Activated B cell treated with CpG ODN at 0.5 μM for 24 hours (primary cell): Measurements from ENCODE around the gene KATNB1. TPM values are rescaled to one million over a fixed set of nuclear protein-coding genes. Genes with fewer than 3 reads are reported as not detected.

Experiments
- ATAC-seq: fragments of 200-7000 bp; cut with Tn5 transposase; one replicate; pipeline ENCODE4 v1.10.0; 2021; ENCODE audit warnings: low read depth, mild to moderate bottlenecking, moderate library complexity
- CTCF ChIA-PET: fragments of 350-600 bp; sonication (Branson Sonifier 250); formaldehyde crosslinking; loops from one replicate; lab custom pipeline; 2021; ENCODE audit warnings: antibody characterized with exemption; lab: Charles Lee
- POLR2A ChIA-PET: fragments of 350-600 bp; sonication (Branson Sonifier 250); formaldehyde crosslinking; loops from one replicate; lab custom pipeline; 2021; ENCODE audit warnings: antibody characterized with exemption; lab: Charles Lee
- DNase-seq: peaks from one replicate; pipeline ENCODE4 v3.0.0; 2022
- H3K27ac Mint-ChIP-seq: one replicate; pipeline ENCODE4 v1.8.0; 2020; ENCODE audit warnings: mixed read lengths
- H3K27me3 Mint-ChIP-seq: one replicate; pipeline ENCODE4 v1.8.0; 2021; ENCODE audit warnings: mixed read lengths
- H3K36me3 Mint-ChIP-seq: one replicate; pipeline ENCODE4 v1.8.0; 2021; ENCODE audit warnings: low read depth, mixed read lengths
- H3K4me1 Mint-ChIP-seq: one replicate; pipeline ENCODE4 v1.8.0; 2021; ENCODE audit warnings: mixed read lengths
- H3K4me3 Mint-ChIP-seq: one replicate; pipeline ENCODE4 v1.8.0; 2020; ENCODE audit warnings: mild to moderate bottlenecking, mixed read lengths
- H3K9me3 Mint-ChIP-seq: one replicate; pipeline ENCODE4 v1.8.0; 2020; ENCODE audit warnings: mixed read lengths
- intact Hi-C: fragments of 100-400 bp; cut with micrococcal nuclease; formaldehyde crosslinking; loops from one replicate; pipeline ENCODE4 v1.15.1; 2024
- total RNA-seq: library from RNA; stranded (reverse); gene quantifications from 2 replicates; pipeline ENCODE4 v1.2.3, GENCODE V29; 2022
- TF ChIP-seq, protein P1 (sequence below): fragments of 200-600 bp; IDR thresholded peaks from one replicate; pipeline ENCODE4 v1.8.0; 2022; ENCODE audit warnings: antibody characterized with exemption, mild to moderate bottlenecking

Gene KATNB1
- total RNA-seq, 1 donor from 2014 or later: 16.8 TPM

DNA sequence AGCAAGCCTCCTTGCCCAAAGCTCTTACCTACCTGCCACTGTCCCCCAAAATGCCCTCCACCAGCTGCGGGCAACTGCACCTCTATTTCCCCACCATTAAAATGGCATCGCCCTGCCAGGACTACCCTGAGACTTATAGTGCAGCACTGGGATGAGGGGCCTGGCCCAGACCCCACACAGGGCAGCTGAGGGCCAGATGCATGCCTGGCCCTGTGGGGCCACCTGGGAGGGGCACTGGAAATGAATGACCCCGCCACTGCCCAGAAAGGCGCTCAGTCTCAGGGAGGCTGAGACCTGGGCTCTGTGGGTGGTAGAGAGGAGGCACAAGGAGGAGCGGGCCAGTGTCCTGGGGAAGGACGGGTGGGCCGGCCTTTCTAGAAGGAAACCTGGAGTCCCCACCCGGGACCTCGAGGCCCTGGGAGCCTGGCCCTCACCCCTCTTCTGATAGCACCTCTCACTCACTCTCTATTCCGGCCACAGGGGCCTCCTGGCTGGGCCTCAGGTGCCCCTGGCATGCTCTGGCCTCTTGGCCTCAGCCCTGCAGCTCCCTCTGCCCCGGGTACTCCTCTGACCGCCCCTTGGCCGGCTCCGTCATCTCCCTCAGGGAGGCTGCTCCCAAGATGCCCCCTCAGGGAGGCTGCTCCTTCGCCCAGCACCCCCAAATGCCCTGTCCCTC lies 26.9 kb downstream of the KATNB1 start:
- ATAC-seq (no peak), DNase-seq (no peak)
- intact Hi-C loops: no loop called here
- TF ChIP-seq, protein P1, sequence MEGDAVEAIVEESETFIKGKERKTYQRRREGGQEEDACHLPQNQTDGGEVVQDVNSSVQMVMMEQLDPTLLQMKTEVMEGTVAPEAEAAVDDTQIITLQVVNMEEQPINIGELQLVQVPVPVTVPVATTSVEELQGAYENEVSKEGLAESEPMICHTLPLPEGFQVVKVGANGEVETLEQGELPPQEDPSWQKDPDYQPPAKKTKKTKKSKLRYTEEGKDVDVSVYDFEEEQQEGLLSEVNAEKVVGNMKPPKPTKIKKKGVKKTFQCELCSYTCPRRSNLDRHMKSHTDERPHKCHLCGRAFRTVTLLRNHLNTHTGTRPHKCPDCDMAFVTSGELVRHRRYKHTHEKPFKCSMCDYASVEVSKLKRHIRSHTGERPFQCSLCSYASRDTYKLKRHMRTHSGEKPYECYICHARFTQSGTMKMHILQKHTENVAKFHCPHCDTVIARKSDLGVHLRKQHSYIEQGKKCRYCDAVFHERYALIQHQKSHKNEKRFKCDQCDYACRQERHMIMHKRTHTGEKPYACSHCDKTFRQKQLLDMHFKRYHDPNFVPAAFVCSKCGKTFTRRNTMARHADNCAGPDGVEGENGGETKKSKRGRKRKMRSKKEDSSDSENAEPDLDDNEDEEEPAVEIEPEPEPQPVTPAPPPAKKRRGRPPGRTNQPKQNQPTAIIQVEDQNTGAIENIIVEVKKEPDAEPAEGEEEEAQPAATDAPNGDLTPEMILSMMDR: no peak
- Mint-ChIP-seq H3K27me3 (no peaks in the 10 kb centered on the region), H3K4me1 (no peaks in the 10 kb centered on the region), H3K36me3 (no peaks in the 10 kb centered on the region), H3K9me3 (no peaks in the 10 kb centered on the region), H3K4me3 (no peak overlapping the region), H3K27ac (no peak overlapping the region)
- ChIA-PET CTCF (no interaction called here), POLR2A (no interaction called here)

DNA sequence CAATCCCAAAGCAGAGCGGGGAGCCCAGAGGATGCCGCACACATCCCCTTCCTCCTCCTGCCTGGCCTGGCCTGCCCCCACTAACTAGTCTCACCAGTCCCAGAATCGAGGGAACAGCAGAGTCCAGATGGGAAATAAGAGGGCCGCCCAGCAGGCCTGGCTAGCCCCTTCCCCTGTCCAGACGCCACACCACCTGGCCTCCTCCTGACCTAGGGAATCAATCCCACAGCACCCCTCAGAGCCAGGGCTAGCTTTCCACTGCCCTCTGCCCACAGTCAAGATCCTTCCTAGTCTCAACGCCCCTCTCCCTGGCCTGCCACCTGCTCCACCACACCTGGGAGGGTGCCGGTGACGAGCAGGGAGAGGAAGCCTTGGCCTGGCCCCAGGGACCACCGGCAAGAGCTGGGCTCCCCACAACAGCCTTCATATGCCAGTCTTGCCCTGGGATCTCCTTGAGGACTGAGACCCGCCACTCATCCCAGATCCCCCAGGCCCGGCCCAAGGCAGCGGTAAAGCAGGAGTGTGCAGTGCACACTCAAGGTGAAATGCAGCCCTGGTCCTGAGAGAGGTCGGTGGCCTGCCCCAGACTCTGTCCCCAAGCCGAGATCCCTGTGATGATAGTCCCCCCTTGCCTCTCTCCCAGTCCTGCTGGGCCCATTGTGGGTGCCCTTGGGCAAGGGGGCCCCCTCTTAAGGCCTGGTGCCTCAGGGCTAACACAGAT lies 27.9 kb downstream of the KATNB1 start:
- Mint-ChIP-seq H3K27me3 (no peaks in the 10 kb centered on the region), H3K9me3 (no peaks in the 10 kb centered on the region), H3K27ac (no peak overlapping the region), H3K4me3 (no peak overlapping the region), H3K4me1 (no peaks in the 10 kb centered on the region), H3K36me3 (no peaks in the 10 kb centered on the region)
- ChIA-PET POLR2A (no interaction called here), CTCF (no interaction called here)
- ATAC-seq (no peak), DNase-seq (no peak)
- TF ChIP-seq, protein P1: no peak
- intact Hi-C loops: no loop called here

DNA sequence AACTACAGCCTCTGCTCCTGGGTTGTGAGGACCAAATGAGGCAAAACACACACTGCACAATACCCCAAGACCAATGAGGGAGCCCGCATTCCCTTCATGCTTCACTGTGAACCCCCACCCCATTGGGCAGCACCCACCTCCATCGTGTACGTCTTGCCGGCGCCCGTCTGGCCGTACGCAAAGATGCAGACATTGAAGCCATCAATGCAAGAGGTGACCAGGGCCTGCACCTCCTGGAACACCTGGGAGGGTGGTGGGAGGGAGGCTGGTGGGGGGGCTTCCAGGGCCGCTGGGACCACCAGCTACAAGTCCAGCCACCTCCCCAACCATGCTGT lies 28.4 kb downstream of the KATNB1 start:
- H3K9me3 Mint-ChIP-seq: no peaks in the 10 kb centered on the region
- DNase-seq (no peak), ATAC-seq (no peak)
- TF ChIP-seq, protein P1: no peak
- intact Hi-C loops: no loop called here
- H3K27ac Mint-ChIP-seq: no peak overlapping the region
- H3K4me1 Mint-ChIP-seq: no peaks in the 10 kb centered on the region
- H3K27me3 Mint-ChIP-seq: no peaks in the 10 kb centered on the region
- H3K36me3 Mint-ChIP-seq: no peaks in the 10 kb centered on the region
- H3K4me3 Mint-ChIP-seq: no peak overlapping the region
- POLR2A ChIA-PET: no interaction called here
- CTCF ChIA-PET: no interaction called here

DNA sequence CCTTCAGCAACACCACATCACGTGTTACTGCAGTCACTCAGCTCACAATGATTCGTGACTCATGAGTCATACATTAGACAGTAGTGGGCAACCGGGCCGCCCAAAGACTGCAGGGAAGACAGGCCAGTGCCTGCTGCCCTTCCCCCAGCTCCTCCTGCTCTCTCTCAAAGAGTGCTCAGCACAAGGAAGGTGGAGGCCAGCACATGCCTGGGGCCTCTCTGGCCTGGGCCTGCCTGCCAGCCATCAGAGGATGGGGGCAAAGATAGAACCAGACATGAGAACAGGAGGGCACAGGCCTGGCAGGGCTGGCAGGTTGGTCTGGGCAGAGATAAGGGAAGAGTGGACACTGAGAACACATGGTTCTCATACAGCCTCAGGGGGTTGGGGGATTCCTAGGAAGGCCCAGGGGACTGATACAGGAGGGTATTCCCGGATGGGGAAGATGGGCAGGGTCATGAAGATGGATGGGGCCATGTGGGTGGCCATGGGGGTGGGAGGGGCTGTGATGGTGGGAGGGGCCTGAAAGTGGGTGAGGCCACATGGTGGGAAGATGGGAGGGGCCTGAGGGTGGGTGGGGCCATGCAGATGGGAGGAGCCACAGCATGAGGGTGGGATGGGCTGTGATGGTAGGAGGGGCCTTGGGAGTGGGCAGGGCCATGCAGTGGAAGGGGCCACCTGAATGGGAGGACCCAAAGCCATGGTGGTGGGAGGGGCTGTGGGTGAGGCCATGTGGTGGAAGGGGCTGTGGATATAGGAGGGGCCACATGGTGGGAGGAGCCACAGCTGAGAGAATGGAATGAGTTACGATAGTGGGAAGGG lies 29.0 kb downstream of the KATNB1 start:
- CTCF ChIA-PET: no interaction called here
- peak; percentile 76 for ATAC-seq
- H3K4me1 Mint-ChIP-seq: no peaks in the 10 kb centered on the region
- H3K27me3 Mint-ChIP-seq: no peaks in the 10 kb centered on the region
- POLR2A ChIA-PET: interaction anchor here (0.5 kb wide), 1 partner anchor 17 kb away, joined by 6 read pairs; no protein-coding TSS in a partner anchor
- no peak overlapping the region for H3K27ac Mint-ChIP-seq
- TF ChIP-seq, protein P1: no peak
- DNase-seq: no peak
- H3K36me3 Mint-ChIP-seq: no peaks in the 10 kb centered on the region
- H3K4me3 Mint-ChIP-seq: no peak overlapping the region
- no peaks in the 10 kb centered on the region for H3K9me3 Mint-ChIP-seq
- intact Hi-C loops: no loop called here

DNA sequence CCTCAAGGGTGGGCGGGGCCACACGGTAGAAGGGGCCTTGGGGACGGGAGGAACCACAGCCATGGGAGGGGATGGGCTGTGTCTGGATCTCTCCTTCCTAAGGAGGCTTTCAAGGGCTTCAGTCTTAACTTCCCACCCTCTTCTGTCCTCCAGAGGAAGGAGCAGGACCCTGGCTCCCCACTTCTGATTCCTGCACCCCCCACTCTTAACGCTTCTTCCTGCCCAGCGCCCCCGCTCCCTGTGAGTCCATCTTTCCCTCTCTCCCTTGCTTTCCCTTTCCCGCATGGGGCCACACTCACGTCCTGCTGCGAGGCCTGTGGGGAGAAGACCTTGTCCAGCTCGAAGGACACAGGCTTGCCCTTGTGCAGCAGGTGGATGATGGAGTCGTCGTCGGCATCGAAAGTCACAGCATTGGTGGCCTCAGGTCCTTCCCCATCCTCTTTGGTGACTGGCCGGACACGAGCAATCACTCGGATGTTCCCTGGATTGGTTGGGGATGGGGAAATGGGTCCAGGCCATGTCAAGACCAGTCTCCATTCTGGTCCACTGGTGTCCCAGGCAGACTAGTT lies 29.7 kb downstream of the KATNB1 start:
- no peaks in the 10 kb centered on the region for H3K4me1 Mint-ChIP-seq
- no peaks in the 10 kb centered on the region for H3K36me3 Mint-ChIP-seq
- H3K4me3 Mint-ChIP-seq: no peak overlapping the region
- intact Hi-C loops: no loop called here
- no peaks in the 10 kb centered on the region for H3K27me3 Mint-ChIP-seq
- ChIA-PET POLR2A (no interaction called here), CTCF (no interaction called here)
- H3K27ac Mint-ChIP-seq: no peak overlapping the region
- TF ChIP-seq, protein P1: no peak
- DNase-seq: no peak
- no peak for ATAC-seq
- H3K9me3 Mint-ChIP-seq: no peaks in the 10 kb centered on the region
